Endothelial cell of umbilical vein (primary cell): ENCODE data around the gene NEK4. TPM values are rescaled to one million over a fixed set of nuclear protein-coding genes. Genes with fewer than 3 reads are reported as not detected.

Experiments used
- BruUV-seq: library from RNA; stranded (reverse); fragments of 400-500 nt; replicated peaks from 2 replicates; lab custom pipeline; 2021; lab: Mats Ljungman, UMichigan
- CTCF ChIA-PET: fragments of 300-600, 350-600 bp; sonication (Branson Sonifier 250); formaldehyde crosslinking; loops from one replicate; lab custom pipeline; 2021; ENCODE audit warnings: antibody characterized with exemption, inconsistent platforms; lab: Charles Lee
- POLR2A ChIA-PET: fragments of 300-600, 350-600 bp; sonication (Branson Sonifier 250); formaldehyde crosslinking; loops from one replicate; lab custom pipeline; 2021; ENCODE audit warnings: antibody characterized with exemption, inconsistent platforms; lab: Charles Lee
- DNase-seq: peaks from one replicate; pipeline ENCODE4 v3.0.0-alpha.2; 2011; ENCODE audit warnings: low read depth, low spot score
- FAIRE-seq: peaks from 2 replicates; lab custom pipeline; 2011; peaks lifted over from hg19 to GRCh38; lab: Jason Lieb, UNC
- H2AFZ ChIP-seq: 2 replicates; pipeline ENCODE4 v1.6.0; 2012; ENCODE audit warnings: low read depth, low read length, control low read depth, inconsistent platforms
- H3K27ac ChIP-seq: 2 replicates; pipeline ENCODE4 v1.5.1; 2011; ENCODE audit warnings: low read depth, mild to moderate bottlenecking, control low read depth, low read length, moderate library complexity; ENCODE audit not compliant: insufficient read depth
- H3K27me3 ChIP-seq, 2 experiments: 2 replicates each; pipeline versions ENCODE4 v1.6.0 to v1.6.1; 2011; ENCODE audit warnings: low read length in 2 of 2, mixed read lengths in 1 of 2; ENCODE audit not compliant: control insufficient read depth in 2 of 2, insufficient read depth in 2 of 2
- H3K36me3 ChIP-seq, 2 experiments: 2 replicates in 1 of 2; 3 replicates in 1 of 2; pipeline ENCODE4 v1.5.1; 2011; ENCODE audit warnings: low read length in 2 of 2, mild to moderate bottlenecking in 1 of 2, moderate library complexity in 1 of 2; ENCODE audit not compliant: control insufficient read depth in 2 of 2, insufficient read depth in 2 of 2; ENCODE audit errors: extremely low read depth in 1 of 2
- H3K4me1 ChIP-seq: 3 replicates; pipeline ENCODE4 v1.5.1; 2011; ENCODE audit warnings: mild to moderate bottlenecking, low read length; ENCODE audit not compliant: control insufficient read depth, insufficient read depth; ENCODE audit errors: extremely low read depth
- H3K4me2 ChIP-seq: 2 replicates; pipeline ENCODE4 v1.6.1; 2011; ENCODE audit warnings: low read length, control low read depth, mixed read lengths; ENCODE audit not compliant: insufficient read depth
- H3K4me3 ChIP-seq, 3 experiments: fragments of 200-600 bp in 1 of 3; sonication (generic), shearing (Covaris generic) in 1 of 3; replicated peaks in 1 of 3; 2 replicates each; pipeline ENCODE4 v1.5.1; 2011 to 2016; ENCODE audit warnings: control low read depth in 3 of 3, low read length in 3 of 3, mild to moderate bottlenecking in 2 of 3, inconsistent platforms in 1 of 3, low read depth in 1 of 3, moderate library complexity in 1 of 3; ENCODE audit not compliant: insufficient read depth in 1 of 3
- H3K79me2 ChIP-seq: 2 replicates; pipeline ENCODE4 v1.6.0; 2012; ENCODE audit warnings: low read length, inconsistent platforms; ENCODE audit not compliant: control insufficient read depth, insufficient read depth
- H3K9ac ChIP-seq: replicated peaks from 2 replicates; pipeline ENCODE3; 2011; ENCODE audit warnings: low read length, control low read depth; ENCODE audit not compliant: insufficient read depth; ENCODE audit errors: extremely low read depth
- H3K9me1 ChIP-seq: replicated peaks from 3 replicates; pipeline ENCODE4 v1.6.0; 2011; ENCODE audit warnings: mild to moderate bottlenecking, low read length; ENCODE audit not compliant: control insufficient read depth, insufficient read depth; ENCODE audit errors: extremely low read depth
- H3K9me3 ChIP-seq: replicated peaks from 2 replicates; pipeline ENCODE4 v1.5.1; 2012; ENCODE audit warnings: low read length, inconsistent platforms; ENCODE audit not compliant: control insufficient read depth, insufficient read depth
- H4K20me1 ChIP-seq: replicated peaks from 2 replicates; pipeline ENCODE3; 2011; ENCODE audit warnings: mild to moderate bottlenecking, low read length; ENCODE audit not compliant: control insufficient read depth, insufficient read depth; ENCODE audit errors: extremely low read depth
- CTCF ChIP-seq, 2 donors: IDR thresholded peaks; 1 replicate in 1 of 2; 2 replicates in 1 of 2; pipeline ENCODE4 v1.5.1; 2011; ENCODE audit warnings: low read length in 2 of 2, mild to moderate bottlenecking in 2 of 2, moderate library complexity in 2 of 2, control low read depth in 1 of 2, inconsistent platforms in 1 of 2, low read depth in 1 of 2; ENCODE audit not compliant: insufficient read depth in 1 of 2; ENCODE audit errors: extremely low read depth in 1 of 2
- EZH2 ChIP-seq: IDR thresholded peaks from 2 replicates; pipeline ENCODE4 v1.6.1; 2012; ENCODE audit warnings: borderline replicate concordance, low read depth, mild to moderate bottlenecking, moderate library complexity, low read length, inconsistent platforms; ENCODE audit not compliant: severe bottlenecking
- FOS ChIP-seq: IDR thresholded peaks from 2 replicates; pipeline ENCODE4 v1.6.1; 2011; ENCODE audit warnings: mild to moderate bottlenecking, low read length, moderate library complexity, borderline replicate concordance; ENCODE audit not compliant: insufficient read depth
- GATA2 ChIP-seq: IDR thresholded peaks from 2 replicates; pipeline ENCODE4 v1.7.0; 2011; ENCODE audit warnings: low read depth, mild to moderate bottlenecking, moderate library complexity, mixed read lengths, low read length; ENCODE audit not compliant: insufficient read length, insufficient read depth
- JUN ChIP-seq: IDR thresholded peaks from 2 replicates; pipeline ENCODE4 v1.6.1; 2011; ENCODE audit warnings: borderline replicate concordance, low read depth; ENCODE audit not compliant: insufficient read length, insufficient read depth
- MYC ChIP-seq: IDR thresholded peaks from one replicate; pipeline ENCODE4 v1.6.1; 2011; ENCODE audit warnings: mild to moderate bottlenecking, low read depth, low read length
- POLR2A ChIP-seq: IDR thresholded peaks from 2 replicates; pipeline ENCODE4 v1.6.1; 2012; ENCODE audit warnings: low read depth, mild to moderate bottlenecking, control low read depth, low read length
- POLR2AphosphoS5 ChIP-seq: IDR thresholded peaks from 2 replicates; pipeline ENCODE4 v1.6.1; 2012; ENCODE audit warnings: low read depth, mild to moderate bottlenecking, control low read depth, low read length, moderate library complexity; ENCODE audit not compliant: insufficient read depth
- dilution Hi-C: fragments of 300-500 bp; cut with MboI; formaldehyde crosslinking; loops from one replicate; pipeline ENCODE4 v1.15.0; 2019; ENCODE audit warnings: low sequenced_read_pairs; ENCODE audit not compliant: extremely low pct_ligation_motif_present
- intact Hi-C: fragments of 100-400 bp; cut with micrococcal nuclease; formaldehyde crosslinking; loops from one replicate; pipeline ENCODE4 v1.10.0; 2022
- polyA plus RNA-seq, 4 experiments: library from polyadenylated mRNA; depleted of rRNA in 3 of 4; stranded (reverse) in 3 of 4; unstranded in 1 of 4; fragments of >200 nt; gene quantifications; 2 replicates each; pipeline versions ENCODE4 v1.2.1 to v1.2.3, GENCODE V29; 2011 to 2012; ENCODE audit warnings: missing spikeins in 1 of 4
- total RNA-seq: library from RNA; stranded (reverse); gene quantifications from 2 replicates; pipeline ENCODE4 v1.2.3, GENCODE V29; 2021
- TF ChIP-seq, protein P1 (sequence below): IDR thresholded peaks from 2 replicates; pipeline ENCODE4 v1.6.1; 2011; ENCODE audit not compliant: insufficient read depth, insufficient read length

NEK4 gene
- total and polyA plus RNA-seq, 2 donors (not counting 3 experiments of a cell fraction or from before 2014, with no cell fraction given): 4.4 to 20.8 TPM

- dilution Hi-C loops: no loop called here
- no peak overlapping the region for H3K27ac ChIP-seq
- no peak overlapping the region for H3K9ac ChIP-seq
- no peaks in the 10 kb centered on the region for H3K9me3 ChIP-seq
- H3K9me1 ChIP-seq: no peaks in the 10 kb centered on the region
- intact Hi-C loops: no loop called here
- H3K36me3 ChIP-seq: no peaks in the 10 kb centered on the region
- no peaks in the 10 kb centered on the region for H3K4me1 ChIP-seq
- H4K20me1 ChIP-seq: no peaks in the 10 kb centered on the region
- H3K4me2 ChIP-seq: no peak overlapping the region
- H3K4me3 ChIP-seq: no peak overlapping the region
- POLR2A ChIA-PET: no interaction called here
- no TSS peak for BruUV-seq
- no peaks in the 10 kb centered on the region for H3K79me2 ChIP-seq
- H3K27me3 ChIP-seq: no peaks in the 10 kb centered on the region
- DNase-seq: no peak
- CTCF ChIA-PET: interaction anchor here (2.1 to 3.8 kb wide), 2 partner anchors 10 to 13 kb away, joined by 8 to 17 read pairs; no protein-coding TSS in a partner anchor
- no peak overlapping the region for H2AFZ ChIP-seq
- no peak for FAIRE-seq
- TF ChIP-seq, protein P1, sequence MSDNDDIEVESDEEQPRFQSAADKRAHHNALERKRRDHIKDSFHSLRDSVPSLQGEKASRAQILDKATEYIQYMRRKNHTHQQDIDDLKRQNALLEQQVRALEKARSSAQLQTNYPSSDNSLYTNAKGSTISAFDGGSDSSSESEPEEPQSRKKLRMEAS: no peak
- TF ChIP-seq FOS (no peak), JUN (no peak), GATA2 (no peak), POLR2A (no peak), EZH2 (no peak), POLR2AphosphoS5 (no peak), CTCF (IDR thresholded peaks at IDR 0.05; ENCODE audit: extremely low read depth in 1 of 2, insufficient read depth in 1 of 2, low read depth in 1 of 2, low read length in 2 of 2) (no peak), MYC (no peak)
These were observed 40.8 kb upstream of the NEK4 start for GRCh38 chr3:52811452-52812011.
